Keratinocyte (primary cell): ENCODE results near the gene NFATC3. TPM values are rescaled to one million over a fixed set of nuclear protein-coding genes. Genes with fewer than 3 reads are reported as not detected.

Experiments
- DNase-seq: peaks from one replicate; pipeline ENCODE4 v3.0.0-alpha.2; 2011; ENCODE audit warnings: low read depth, missing footprints, low spot score
- FAIRE-seq: peaks from 2 replicates; lab custom pipeline; 2011; peaks lifted over from hg19 to GRCh38; lab: Jason Lieb, UNC
- H2AFZ ChIP-seq: 2 replicates; pipeline ENCODE4 v1.6.0; 2012; ENCODE audit warnings: low read length, control low read depth, inconsistent platforms; ENCODE audit not compliant: control insufficient read depth
- H3K27ac ChIP-seq: 2 replicates; pipeline ENCODE4 v1.5.1; 2011; ENCODE audit warnings: low read length; ENCODE audit not compliant: control insufficient read depth, insufficient read depth
- H3K27me3 ChIP-seq: 3 replicates; pipeline ENCODE4 v1.6.0; 2011; ENCODE audit warnings: low read length; ENCODE audit not compliant: control insufficient read depth, insufficient read depth; ENCODE audit errors: extremely low read depth
- H3K36me3 ChIP-seq, 2 experiments: 2 replicates in 1 of 2; 3 replicates in 1 of 2; pipeline ENCODE4 v1.5.1; 2011; ENCODE audit warnings: low read length in 2 of 2, mild to moderate bottlenecking in 1 of 2; ENCODE audit not compliant: control insufficient read depth in 2 of 2, insufficient read depth in 2 of 2; ENCODE audit errors: extremely low read depth in 1 of 2
- H3K4me1 ChIP-seq: 3 replicates; pipeline ENCODE4 v1.5.1; 2011; ENCODE audit warnings: low read length; ENCODE audit not compliant: control insufficient read depth, insufficient read depth; ENCODE audit errors: extremely low read depth
- H3K4me2 ChIP-seq: 3 replicates; pipeline ENCODE4 v1.6.0; 2011; ENCODE audit warnings: low read depth, low read length; ENCODE audit not compliant: control insufficient read depth, insufficient read depth; ENCODE audit errors: extremely low read depth
- H3K4me3 ChIP-seq, 3 experiments: fragments of 200-600 bp in 1 of 3; sonication (generic) in 1 of 3; 2 replicates in 2 of 3; 3 replicates in 1 of 3; pipeline ENCODE4 v1.5.1; 2011 to 2016; ENCODE audit warnings: low read length in 3 of 3, mild to moderate bottlenecking in 3 of 3, control low read depth in 2 of 3, inconsistent platforms in 1 of 3, low read depth in 1 of 3, mixed read lengths in 1 of 3, mixed run types in 1 of 3, moderate library complexity in 1 of 3; ENCODE audit not compliant: control insufficient read depth in 2 of 3, insufficient read depth in 2 of 3; ENCODE audit errors: extremely low read depth in 1 of 3
- H3K79me2 ChIP-seq: 2 replicates; pipeline ENCODE4 v1.6.0; 2012; ENCODE audit warnings: low read length; ENCODE audit not compliant: control insufficient read depth, insufficient read depth
- H3K9ac ChIP-seq: 3 replicates; pipeline ENCODE4 v1.6.0; 2011; ENCODE audit warnings: low read length; ENCODE audit not compliant: control insufficient read depth, insufficient read depth; ENCODE audit errors: extremely low read depth
- H3K9me1 ChIP-seq: 3 replicates; pipeline ENCODE4 v1.6.0; 2011; ENCODE audit warnings: low read length; ENCODE audit not compliant: control insufficient read depth, insufficient read depth; ENCODE audit errors: extremely low read depth
- H3K9me3 ChIP-seq: 2 replicates; pipeline ENCODE4 v1.5.1; 2012; ENCODE audit warnings: low read depth, low read length; ENCODE audit not compliant: control insufficient read depth
- H4K20me1 ChIP-seq: 3 replicates; pipeline ENCODE4 v1.6.0; 2011; ENCODE audit warnings: low read length; ENCODE audit not compliant: control insufficient read depth, insufficient read depth; ENCODE audit errors: extremely low read depth
- CTCF ChIP-seq, 3 experiments: IDR thresholded peaks in 1 of 3; conservative IDR thresholded peaks in 1 of 3; optimal IDR thresholded peaks in 1 of 3; 2 replicates in 2 of 3; 3 replicates in 1 of 3; pipeline versions ENCODE3 to v1.5.1; 2011; ENCODE audit warnings: low read length in 3 of 3, mild to moderate bottlenecking in 3 of 3, moderate library complexity in 2 of 3, control low read depth in 1 of 3, inconsistent platforms in 1 of 3; ENCODE audit not compliant: insufficient read depth in 2 of 3; ENCODE audit errors: extremely low read depth in 1 of 3
- EZH2 ChIP-seq: IDR thresholded peaks from one replicate; pipeline ENCODE4 v1.6.1; 2012; ENCODE audit warnings: inconsistent platforms, mild to moderate bottlenecking, low read length, moderate library complexity
- dilution Hi-C: fragments of 300-500 bp; cut with MboI; formaldehyde crosslinking; loops from one replicate; pipeline ENCODE4 v1.7.0; 2020; ENCODE audit warnings: low sequenced_read_pairs; ENCODE audit not compliant: extremely low pct_ligation_motif_present
- polyA plus RNA-seq, 5 experiments: library from polyadenylated mRNA; depleted of rRNA in 3 of 5; stranded (reverse) in 3 of 5; stranded (forward) in 1 of 5; unstranded in 1 of 5; fragments of >200 nt; gene quantifications; 1 replicate in 1 of 5; 2 replicates in 3 of 5; 3 replicates in 1 of 5; pipeline versions ENCODE4 v1.2.1 to v1.2.3, GENCODE V29; 2011 to 2012; ENCODE audit warnings: missing spikeins in 2 of 5, low read depth in 1 of 5, low replicate concordance in 1 of 5

NFATC3 gene
- polyA plus RNA-seq, 1 donor (not counting 4 experiments of a cell fraction or from before 2014, with no cell fraction given): 11.5 TPM

DNA sequence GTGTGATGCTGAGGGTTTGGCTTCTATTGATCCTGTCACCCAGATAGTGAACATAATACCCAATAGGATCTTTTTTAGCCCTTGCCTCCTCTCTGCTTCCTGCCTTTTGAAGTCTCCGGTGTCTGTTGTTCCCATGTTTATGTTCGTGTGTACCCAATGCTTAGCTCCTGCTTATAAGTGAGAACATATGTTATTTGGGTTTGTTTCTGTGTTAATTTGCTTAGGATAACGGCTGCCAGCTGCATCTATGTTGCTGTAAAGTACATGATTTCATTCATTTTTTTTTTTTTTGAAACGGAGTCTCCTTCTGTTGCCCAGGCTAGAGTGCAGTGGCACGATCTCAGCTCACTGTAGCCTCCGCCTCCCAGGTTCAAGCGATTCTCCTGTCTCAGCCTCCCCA is 39.1 kb upstream of the NFATC3 start:
- DNase-seq: no peak
- no peak for TF ChIP-seq CTCF (optimal IDR thresholded peaks at IDR 0.05 in 1 of 3, IDR thresholded peaks at IDR 0.05 in 1 of 3, conservative IDR thresholded peaks at IDR 0.05 in 1 of 3; ENCODE audit: extremely low read depth in 1 of 3, insufficient read depth in 2 of 3, low read length in 3 of 3)
- TF ChIP-seq EZH2: no peak
- H3K4me1 ChIP-seq: no peaks in the 10 kb centered on the region
- H3K9me1 ChIP-seq: peaks cover 3% of the 10 kb centered on the region
- FAIRE-seq: no peak
- peaks cover 15 to 20% of the 10 kb centered on the region in 2 experiments for H3K36me3 ChIP-seq
- no peaks in the 10 kb centered on the region for H3K9me3 ChIP-seq
- no peak overlapping the region for H3K9ac ChIP-seq
- H3K79me2 ChIP-seq: peaks cover 1% of the 10 kb centered on the region
- H2AFZ ChIP-seq: no peak overlapping the region
- H3K27me3 ChIP-seq: no peaks in the 10 kb centered on the region
- no peaks in the 10 kb centered on the region for H4K20me1 ChIP-seq
- no peak overlapping the region for H3K4me3 ChIP-seq
- no peak overlapping the region for H3K27ac ChIP-seq
- H3K4me2 ChIP-seq: no peak overlapping the region
- dilution Hi-C loops: no loop called here

DNA sequence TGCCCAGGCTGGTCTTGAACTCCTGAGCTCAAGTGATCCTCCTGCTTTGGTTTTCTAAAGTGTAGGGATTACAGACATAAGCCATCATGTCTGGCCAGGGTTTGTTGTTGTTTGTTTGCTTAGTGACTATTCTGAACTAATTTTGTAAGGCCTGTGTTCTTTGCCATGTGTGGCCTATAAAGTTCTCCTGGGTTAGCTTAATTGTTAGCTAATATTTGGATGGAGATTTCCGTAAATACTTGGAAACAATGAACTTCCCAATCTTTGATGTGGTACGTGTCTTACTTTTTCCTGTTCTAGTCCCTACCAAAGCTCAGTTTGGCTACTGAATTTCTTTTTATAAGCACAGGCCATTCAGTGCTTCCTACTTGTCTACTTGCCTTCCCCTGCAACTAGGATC is 37.2 kb upstream of the NFATC3 start:
- no peak for TF ChIP-seq EZH2
- no peak for TF ChIP-seq CTCF (optimal IDR thresholded peaks at IDR 0.05 in 1 of 3, IDR thresholded peaks at IDR 0.05 in 1 of 3, conservative IDR thresholded peaks at IDR 0.05 in 1 of 3; ENCODE audit: extremely low read depth in 1 of 3, insufficient read depth in 2 of 3, low read length in 3 of 3)

More for the DNA sequence above, 37.2 kb upstream of the NFATC3 start:
- FAIRE-seq (no peak), DNase-seq (no peak)
- H3K36me3 ChIP-seq: peaks cover 14 to 15% of the 10 kb centered on the region in 2 experiments
- dilution Hi-C loops: no loop called here
- H3K4me3 ChIP-seq: no peak overlapping the region
- H4K20me1 ChIP-seq: no peaks in the 10 kb centered on the region
- H3K27me3 ChIP-seq: no peaks in the 10 kb centered on the region
- no peak overlapping the region for H2AFZ ChIP-seq
- no peak overlapping the region for H3K4me2 ChIP-seq
- H3K27ac ChIP-seq: no peak overlapping the region
- no peaks in the 10 kb centered on the region for H3K4me1 ChIP-seq
- peaks cover 3% of the 10 kb centered on the region for H3K9me1 ChIP-seq
- no peak overlapping the region for H3K9ac ChIP-seq
- peaks cover 1% of the 10 kb centered on the region for H3K79me2 ChIP-seq
- no peaks in the 10 kb centered on the region for H3K9me3 ChIP-seq
